GM19395 (cell line): Measurements from ENCODE around the gene SLC9A6.

ENCODE experiments used
- ATAC-seq: cut with Tn5 transposase; IDR thresholded peaks from one replicate; pipeline ENCODE4 v1.9.1; 2021; ENCODE audit warnings: mild to moderate bottlenecking, moderate library complexity; ENCODE audit not compliant: unreplicated experiment

The SLC9A6 gene

DNA sequence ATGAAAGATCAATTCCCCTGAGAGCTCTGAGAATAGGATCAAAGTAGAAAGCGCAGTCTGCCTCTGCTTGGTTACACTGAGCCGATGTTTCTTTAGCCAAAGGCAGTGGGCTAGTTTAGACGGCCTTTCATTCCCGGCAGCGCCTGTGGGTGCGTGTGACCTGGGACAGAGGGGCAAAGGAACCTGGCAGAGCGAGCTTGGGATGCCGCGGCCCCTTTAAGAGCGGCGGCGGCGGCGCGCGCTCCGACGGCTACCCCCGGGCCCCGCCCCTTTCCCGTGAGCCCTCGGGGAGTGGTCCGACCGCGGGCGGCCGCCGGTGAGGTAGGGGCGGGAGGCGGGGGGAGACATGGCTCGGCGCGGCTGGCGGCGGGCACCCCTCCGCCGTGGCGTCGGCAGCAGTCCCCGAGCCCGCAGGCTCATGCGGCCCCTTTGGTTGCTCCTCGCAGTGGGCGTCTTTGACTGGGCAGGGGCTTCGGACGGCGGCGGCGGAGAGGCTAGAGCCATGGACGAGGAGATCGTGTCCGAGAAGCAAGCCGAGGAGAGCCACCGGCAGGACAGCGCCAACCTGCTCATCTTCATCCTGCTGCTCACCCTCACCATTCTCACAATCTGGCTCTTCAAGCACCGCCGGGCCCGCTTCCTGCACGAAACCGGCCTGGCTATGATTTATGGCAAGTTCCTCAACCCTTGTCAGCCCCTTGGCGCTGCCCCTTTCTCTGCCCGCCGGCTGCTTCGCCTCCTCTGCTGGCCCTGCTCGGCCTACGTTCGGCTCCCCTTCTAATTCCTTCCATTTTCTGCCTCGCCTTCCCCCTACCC lies at the start of gene SLC9A6:
Gene SLC9A6 (plus strand): TSS at position 279 of the 816 bp plus-strand sequence. CDS start 224 bp downstream, at position 503.
- peak; percentile 81 for ATAC-seq

DNA sequence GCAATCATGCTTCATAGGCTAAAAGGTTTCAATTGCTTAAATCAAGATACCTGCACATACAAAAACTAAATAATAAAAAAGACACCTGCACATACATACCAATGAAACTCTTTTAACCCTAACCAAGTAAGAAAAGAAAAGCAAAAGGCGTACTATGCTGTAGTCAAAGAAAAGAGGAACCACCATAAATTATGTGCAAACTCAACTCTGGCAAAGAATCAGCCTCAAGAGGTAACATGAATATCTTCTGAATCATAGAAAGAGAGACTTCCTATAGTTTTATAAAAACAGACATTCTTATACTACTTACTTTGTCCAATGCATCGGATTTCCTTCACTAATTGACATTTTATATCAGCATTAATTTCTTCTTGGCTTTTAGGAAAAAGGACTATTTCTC lies 40.7 kb upstream of the SLC9A6 start:
- ATAC-seq: no peak

GRCh38 chrX:135951291-135951690 lies 33.9 kb upstream of the SLC9A6 start:
- ATAC-seq: no peak

DNA sequence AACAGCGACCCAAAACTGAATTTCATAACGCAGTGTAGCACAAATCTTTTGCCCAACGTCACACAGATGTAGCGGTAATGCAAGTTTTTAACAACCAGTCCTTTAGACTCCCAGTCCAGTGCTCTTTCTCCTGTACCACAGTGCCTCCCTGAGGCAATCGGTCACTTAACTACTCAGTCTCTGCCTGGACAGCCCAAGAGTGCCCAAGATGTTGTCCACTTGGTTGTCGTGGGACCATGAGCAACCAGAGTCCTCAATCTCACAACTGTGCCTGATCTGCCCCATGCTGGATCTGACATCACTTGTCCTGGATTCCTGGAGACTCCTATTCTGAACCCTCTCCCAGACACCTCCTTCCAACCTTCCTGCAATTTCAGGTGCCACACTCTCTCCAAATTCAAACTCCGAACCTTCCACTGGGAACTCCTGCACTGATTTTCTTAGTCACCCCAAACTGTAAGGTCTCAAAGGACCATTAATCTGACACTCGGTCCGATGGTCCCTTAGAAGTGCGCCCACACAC lies 12.1 kb upstream of the SLC9A6 start:
- peak; percentile 55 for ATAC-seq

DNA sequence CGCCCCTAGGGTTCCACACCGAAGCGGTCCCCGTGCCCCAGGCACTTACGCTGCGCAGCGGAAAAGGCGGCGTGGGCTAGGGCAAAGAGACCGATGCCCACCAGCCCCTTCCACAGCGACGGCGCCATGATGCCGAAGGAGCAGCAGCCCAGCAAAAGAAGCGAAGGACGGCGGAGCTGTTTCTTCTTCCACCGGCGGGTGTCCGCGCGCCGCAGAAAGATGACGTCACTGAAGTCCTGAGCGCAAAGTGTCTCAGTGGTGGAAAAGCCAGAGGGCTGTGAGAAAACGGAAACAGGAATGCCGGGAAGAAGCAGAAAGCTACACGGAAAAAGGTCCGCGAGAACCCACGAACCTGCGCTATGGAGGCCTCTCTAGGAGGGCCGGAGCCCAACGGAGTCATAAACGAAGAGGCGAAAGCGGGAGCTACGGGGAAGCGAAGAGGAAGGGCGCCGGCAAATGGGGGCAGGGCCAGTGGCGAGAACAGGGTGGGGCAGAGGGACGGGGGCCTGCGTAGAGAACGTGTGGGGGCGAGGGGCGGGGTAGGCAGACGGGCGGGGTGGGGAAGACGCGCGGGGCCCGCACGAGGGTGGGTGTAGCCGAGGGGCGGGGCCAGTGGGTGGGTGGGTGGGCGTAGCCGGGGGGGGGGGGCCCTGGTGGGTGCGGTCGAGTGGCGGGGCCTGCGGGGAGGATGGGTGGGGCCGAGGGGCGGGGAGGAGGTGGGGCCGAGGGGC lies 11.5 kb upstream of the SLC9A6 start, which contains the start of gene MMGT1:
Gene MMGT1 (minus strand): TSS at position 441 of the 731 bp plus-strand sequence. CDS start 313 bp downstream, at position 128.
- ATAC-seq: peak; percentile 84

DNA sequence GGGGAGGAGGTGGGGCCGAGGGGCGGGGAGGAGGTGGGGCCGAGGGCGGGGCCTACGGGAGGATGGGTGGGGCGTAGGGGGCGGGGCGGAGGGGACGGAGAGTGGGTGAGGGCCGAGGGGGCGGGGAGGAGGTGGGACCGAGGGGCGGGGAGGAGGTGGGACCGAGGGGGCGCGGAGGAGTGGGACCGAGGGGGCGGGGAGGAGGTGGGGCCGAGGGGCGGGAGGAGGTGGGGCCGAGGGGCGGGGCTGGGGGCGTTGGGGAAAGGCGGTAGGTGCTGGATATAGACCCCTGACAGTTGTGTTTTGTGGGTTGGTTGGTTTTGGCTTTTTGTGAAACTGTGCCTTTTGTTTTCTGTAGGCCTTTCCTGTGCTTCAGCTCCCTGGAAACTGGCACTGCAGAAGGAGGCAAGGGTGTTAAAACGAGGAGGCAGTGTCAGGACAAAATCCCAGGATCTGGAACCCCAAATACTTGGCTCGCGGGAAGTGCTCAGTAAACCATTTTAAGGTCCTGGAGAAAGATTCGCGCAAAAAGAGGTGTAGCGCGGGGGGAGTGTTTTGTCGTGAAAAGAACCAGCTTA lies 10.9 kb upstream of the SLC9A6 start:
- no peak for ATAC-seq

DNA sequence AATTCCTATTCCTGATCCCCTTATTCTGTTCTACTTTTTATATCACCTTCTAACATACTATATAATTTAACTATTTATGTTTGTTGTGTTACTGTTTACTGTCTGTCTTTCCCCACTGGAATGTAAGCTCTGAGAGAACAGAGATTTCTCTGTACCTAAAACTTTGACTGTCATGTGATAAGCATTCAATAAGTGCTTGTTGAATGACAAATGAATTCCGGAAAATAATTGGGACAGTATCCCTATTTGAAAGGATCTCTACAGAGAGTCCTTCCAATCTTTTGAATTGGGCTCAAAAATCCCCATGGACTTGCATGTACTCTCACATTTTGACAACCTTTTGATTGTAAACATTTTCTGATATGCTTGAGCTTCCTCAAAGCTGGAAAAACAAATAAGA lies 9.8 kb upstream of the SLC9A6 start:
- ATAC-seq: no peak

GRCh38 chrX:135977611-135978010 lies 7.6 kb upstream of the SLC9A6 start:
- ATAC-seq: no peak

DNA sequence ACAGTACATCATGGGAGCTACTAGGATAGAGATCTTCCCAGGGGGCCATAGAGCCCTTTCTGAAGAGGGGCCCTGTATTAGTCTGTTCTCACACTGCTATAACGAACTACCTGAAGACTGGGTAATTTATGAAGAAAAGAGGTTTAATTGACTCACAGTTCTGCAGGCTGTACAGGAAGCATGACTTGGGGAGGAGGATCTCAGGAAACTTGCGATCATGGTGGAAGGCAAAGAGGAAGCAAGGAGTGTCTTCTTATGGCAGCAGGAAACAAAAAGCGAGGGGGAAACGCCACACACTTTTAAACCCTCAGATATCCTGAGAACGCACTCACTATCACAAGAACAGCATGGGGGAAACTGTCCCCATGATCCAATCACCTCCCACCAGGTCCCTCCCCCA lies 4.2 kb upstream of the SLC9A6 start:
- ATAC-seq: no peak

GRCh38 chrX:135981668-135982067 lies 3.6 kb upstream of the SLC9A6 start:
- no peak for ATAC-seq

DNA sequence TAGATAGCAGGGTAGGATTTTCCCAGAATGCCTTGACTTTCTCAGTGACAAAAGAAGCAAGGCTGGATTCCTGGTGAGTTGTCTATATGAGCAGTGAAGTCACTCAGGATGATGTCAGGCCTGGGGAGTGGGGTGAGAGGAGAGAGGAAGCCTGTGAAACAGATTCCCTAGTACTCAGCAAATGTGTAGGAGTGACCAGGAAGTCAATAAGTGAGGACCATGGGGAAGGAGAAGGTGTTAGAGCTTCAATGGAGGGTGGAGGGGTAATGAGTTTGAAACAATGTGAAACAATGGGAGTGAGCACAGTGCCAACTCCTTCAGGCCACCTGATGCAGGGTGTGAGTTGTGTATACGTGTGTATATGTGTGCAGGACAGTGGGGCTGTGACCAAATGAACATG lies 2.4 kb upstream of the SLC9A6 start:
- no peak for ATAC-seq

GRCh38 chrX:135984256-135984655 lies 979 bp upstream of the SLC9A6 start:
- no peak for ATAC-seq

DNA sequence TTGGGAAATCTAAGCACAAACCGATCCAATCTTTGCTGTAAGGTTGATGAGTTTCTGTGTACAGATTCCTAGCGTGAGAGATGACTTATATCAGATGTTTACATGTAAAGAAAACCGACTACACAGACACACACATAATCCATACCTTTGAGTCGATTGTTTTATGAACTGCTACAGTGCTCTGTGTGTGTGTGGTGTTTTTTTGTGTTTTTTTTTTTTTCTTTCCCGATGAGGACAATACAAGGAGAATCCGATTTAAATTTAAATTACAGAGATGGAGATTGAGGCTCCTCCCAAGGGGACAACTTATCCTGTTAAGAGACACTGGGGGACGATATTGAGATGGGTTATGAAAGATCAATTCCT lies 461 bp upstream of the SLC9A6 start:
- no peak for ATAC-seq

DNA sequence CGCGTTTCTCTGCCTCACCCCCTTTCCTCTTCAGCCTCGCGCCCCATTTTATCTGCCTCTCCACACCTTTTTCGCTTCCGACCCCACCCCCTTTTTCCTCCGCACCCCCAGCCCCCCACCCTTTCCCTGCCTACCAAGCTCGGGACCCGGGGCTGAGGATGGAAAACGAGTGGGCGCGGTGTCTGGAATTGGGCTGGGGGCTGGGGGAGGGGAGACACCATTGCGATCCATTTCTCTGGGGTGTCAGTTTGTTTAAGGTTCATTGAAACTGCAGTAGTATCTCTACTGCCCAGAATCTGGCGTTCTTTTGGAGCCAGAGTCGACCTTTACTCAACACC lies 707 bp downstream of the SLC9A6 start:
- no peak for ATAC-seq

- no peak for ATAC-seq
Observed at GRCh38 chrX:135988245-135988644, 3.0 kb downstream of the SLC9A6 start.

DNA sequence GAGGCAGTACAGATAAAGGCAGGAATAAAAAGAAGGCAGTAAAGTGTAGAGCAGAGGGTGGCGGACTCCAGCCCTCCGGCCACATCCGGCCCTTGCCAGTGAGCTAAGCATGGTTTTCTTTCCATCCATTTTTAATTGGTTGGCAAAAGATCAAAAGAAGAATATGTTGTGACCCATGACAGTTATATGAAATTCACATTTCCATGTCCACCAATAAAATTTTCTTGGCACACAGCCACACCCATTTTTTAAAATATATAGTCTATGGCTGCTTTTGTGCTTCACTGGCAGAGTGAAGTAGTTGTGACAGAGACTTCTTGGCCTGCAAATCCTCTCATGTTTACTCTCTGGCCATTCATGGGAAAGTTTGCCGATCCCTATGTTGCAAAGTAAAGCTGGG lies 29.8 kb downstream of the SLC9A6 start:
- ATAC-seq: no peak

DNA sequence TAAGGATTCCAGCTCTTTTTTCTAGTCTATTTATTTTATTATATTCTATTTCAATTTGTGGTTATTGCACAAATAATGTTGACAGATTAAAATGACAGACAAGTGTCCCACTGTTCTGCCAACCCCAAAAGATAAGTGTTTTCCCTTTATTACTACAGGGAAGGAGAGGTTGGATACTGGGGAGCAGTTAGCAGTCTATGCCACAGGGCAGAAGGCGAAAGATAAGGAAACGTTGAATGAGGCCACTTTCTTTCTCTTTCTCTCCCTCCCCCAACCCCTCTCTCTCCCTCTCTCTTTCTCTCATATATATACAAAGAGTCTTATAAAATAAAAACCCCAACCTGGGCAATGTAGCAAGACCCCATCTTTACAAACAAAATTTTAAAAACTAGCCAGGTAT lies 31.6 kb downstream of the SLC9A6 start:
- ATAC-seq: no peak

- no peak for ATAC-seq
Observed at GRCh38 chrX:136019226-136019625, 34.0 kb downstream of the SLC9A6 start.

GRCh38 chrX:136021160-136021559 lies 35.9 kb downstream of the SLC9A6 start:
- peak; percentile 73 for ATAC-seq

DNA sequence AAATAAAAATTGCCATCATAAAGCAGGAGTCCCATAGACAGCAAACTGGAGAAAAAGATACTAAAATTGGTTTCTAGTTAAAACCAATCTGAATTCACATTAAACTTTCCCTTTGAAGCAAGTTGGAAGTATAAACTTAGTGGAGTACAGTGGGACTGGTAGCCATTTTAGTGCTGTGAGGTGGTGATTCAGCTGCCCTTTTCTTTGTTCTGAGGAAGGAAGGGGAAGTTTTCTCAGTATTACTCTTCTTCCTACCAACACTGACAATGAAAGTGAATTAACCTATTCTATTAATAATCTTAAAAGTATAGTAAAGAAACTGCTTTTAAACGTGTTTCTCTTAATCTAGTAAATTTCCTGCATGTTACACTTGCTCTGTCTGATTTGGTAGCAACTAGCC lies 36.7 kb downstream of the SLC9A6 start:
- peak; percentile 69 for ATAC-seq

DNA sequence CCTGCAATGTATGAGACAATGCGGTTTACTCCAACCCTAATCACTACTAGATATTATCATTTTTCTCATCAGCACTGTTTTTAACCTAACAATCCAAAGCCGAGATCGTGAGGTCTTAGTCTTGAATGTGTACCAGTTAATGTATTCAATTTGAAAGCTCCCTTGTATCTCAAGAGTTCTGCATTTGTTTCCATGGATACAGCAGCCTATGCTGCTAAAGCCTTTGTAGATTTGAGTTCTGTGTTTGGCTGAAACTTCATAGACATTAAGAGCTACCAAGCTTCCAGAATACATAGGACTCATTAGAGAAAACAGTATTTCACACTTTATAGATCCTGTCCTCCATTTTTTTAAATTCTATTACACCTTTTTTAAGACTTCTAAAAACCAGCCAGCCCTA lies 39.9 kb downstream of the SLC9A6 start:
- no peak for ATAC-seq
